ENCODE measurements around the gene NXPH2. TPM values are rescaled to one million over a fixed set of nuclear protein-coding genes. Genes with fewer than 3 reads are reported as not detected.

NXPH2 gene
- total and polyA plus RNA-seq, 5 donors, result not detected

DNA sequence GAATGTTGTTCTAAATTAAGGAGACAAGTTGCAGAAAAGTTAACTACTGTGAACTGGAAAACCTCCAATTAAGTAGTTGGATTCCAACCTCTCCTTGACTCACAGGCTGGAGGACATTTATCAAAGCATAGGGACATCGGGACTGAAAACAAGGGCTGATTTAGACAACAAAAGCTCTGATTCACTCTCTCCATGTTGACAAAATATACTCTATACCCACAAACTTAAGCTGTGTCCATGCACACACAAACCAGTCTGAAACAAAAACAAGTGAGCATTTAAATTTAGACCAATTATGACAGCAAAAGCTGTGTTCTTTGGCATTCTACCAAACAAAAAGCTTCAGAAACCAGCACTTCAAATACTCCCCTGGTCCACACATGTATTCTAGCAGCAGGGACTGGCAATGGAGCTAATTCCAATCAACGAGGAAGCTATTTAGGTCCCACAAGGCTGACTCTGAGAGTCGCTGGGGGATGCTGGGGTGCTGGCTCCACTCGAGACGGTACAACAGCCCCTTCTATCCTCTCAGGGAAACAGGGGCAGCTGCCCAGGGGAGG is 71.4 kb downstream of the NXPH2 start:
- peak; percentile 27 to 44 for ATAC-seq
- intact Hi-C loops (cut with DNase I), result loop anchor here in 1 of 4 donors (10.0 kb wide), 1 partner anchor 114 kb away; no protein-coding TSS in a partner anchor
- no peaks in the 10 kb centered on the region for H3K27me3 ChIP-seq (ENCODE audit: control insufficient read depth, insufficient read depth)
- H3K9me3 ChIP-seq (ENCODE audit: control insufficient read depth, low read length), result no peaks in the 10 kb centered on the region
- H3K27ac ChIP-seq (ENCODE audit: low read length), result peak overlapping the region; percentile 18
- no peaks in the 10 kb centered on the region for H3K4me1 ChIP-seq (ENCODE audit: control insufficient read depth, insufficient read depth, low read length)
- WGBS, result 20% methylated on average over 5 of the region's 5 CpGs
- no peak overlapping the region for H3K4me3 ChIP-seq (ENCODE audit: low read length)
- no peak for DNase-seq

DNA sequence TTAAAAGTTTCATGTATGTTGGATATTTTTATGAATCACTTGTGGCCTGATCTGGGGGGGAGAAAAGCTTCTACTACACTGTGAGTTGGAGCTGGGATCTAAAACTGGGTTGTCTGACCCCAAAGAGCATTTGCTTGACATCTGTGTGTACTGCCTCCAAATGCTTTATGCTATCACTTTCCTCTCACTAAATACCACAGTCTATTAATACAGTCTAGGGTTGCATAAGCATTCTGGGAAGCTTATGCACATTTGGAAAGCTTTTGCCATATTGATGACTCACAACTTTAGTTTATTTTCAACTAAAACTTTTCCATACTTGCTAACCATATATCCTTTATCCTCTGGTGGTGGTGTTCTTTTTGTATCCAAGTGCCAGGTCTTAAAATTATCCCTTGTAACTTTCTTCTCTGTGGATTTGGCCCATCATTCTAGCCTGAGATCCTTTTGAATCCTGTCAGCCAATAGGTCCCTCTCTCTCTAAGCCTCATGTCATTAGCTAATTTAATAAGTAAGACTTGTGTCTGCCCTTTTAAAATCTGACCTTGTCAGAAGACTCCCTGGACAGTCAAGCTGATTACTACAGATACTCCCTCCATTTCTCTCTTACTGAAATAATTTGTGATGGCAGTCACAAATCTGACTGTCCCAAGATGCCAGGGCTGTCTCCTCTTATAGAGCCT is 72.7 kb downstream of the NXPH2 start:
- no peaks in the 10 kb centered on the region for H3K4me1 ChIP-seq (ENCODE audit: control insufficient read depth, insufficient read depth, low read length)
- no peaks in the 10 kb centered on the region for H3K27me3 ChIP-seq (ENCODE audit: control insufficient read depth, insufficient read depth)
- no peak overlapping the region for H3K4me3 ChIP-seq (ENCODE audit: low read length)
- intact Hi-C loops (cut with DNase I), result loop anchor here in 1 of 4 donors (10.0 kb wide), 1 partner anchor 113 kb away; no protein-coding TSS in a partner anchor
- peak; percentile 73 to 85 for ATAC-seq
- no peaks in the 10 kb centered on the region for H3K9me3 ChIP-seq (ENCODE audit: control insufficient read depth, low read length)
- no peak for DNase-seq
- H3K27ac ChIP-seq (ENCODE audit: low read length), result peak overlapping the region; percentile 34

DNA sequence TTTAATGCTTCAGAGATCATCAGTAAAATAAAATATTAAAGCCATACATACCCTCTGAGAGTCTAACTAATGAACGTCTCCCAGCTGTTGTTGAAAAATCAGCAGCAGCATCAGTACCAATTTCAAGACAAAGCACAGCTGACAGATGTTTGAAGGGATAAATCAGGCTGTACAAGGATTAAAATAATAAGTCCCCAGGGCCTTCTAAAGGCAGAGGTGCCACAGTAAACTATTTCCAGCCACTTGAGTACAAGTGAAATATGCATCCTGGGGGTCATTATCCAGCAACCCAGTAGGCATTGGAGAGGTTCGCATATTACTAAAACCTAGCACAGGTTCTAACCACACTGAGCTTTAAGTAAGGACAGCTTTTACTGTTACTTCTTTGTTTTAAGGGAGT is 76.9 kb downstream of the NXPH2 start:
- H3K9me3 ChIP-seq (ENCODE audit: control insufficient read depth, low read length), result no peaks in the 10 kb centered on the region
- H3K4me3 ChIP-seq (ENCODE audit: low read length), result no peak overlapping the region
- DNase-seq (no peak), ATAC-seq (no peak)
- H3K4me1 ChIP-seq (ENCODE audit: control insufficient read depth, insufficient read depth, low read length), result no peaks in the 10 kb centered on the region
- no peaks in the 10 kb centered on the region for H3K27me3 ChIP-seq (ENCODE audit: control insufficient read depth, insufficient read depth)
- WGBS, result 89% methylated on average over 2 of the region's 2 CpGs
- intact Hi-C loops (cut with DNase I), result loop anchor here in 1 of 4 donors (10.0 kb wide), 1 partner anchor 108 kb away; no protein-coding TSS in a partner anchor
- H3K27ac ChIP-seq (ENCODE audit: low read length), result no peak overlapping the region

DNA sequence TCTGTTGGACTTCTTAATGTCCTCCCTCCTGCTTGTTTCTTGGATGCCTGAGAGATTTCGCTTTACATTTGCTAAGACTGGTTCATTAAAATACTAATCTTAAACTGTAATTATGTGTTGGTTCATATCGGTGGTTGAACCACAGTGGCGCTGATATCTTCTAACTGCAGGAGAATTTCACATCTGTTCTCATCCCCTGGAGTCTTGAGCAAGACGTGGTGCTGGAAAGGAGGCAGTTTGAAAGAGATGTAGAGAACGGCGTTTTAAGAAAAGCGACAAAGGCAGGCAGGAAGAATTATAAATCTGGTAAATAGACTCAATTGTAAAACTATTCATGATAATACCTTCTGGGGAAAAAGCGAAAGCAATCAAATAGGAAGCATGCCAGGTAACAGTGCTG is 79.5 kb downstream of the NXPH2 start:
- WGBS, result 68% methylated on average over 8 of the region's 8 CpGs
- intact Hi-C loops (cut with DNase I), result loop anchor here in 1 of 4 donors (10.0 kb wide), 1 partner anchor 106 kb away; no protein-coding TSS in a partner anchor
- DNase-seq (no peak), ATAC-seq (no peak)
- no peaks in the 10 kb centered on the region for H3K4me1 ChIP-seq (ENCODE audit: control insufficient read depth, insufficient read depth, low read length)
- H3K9me3 ChIP-seq (ENCODE audit: control insufficient read depth, low read length), result no peaks in the 10 kb centered on the region
- no peaks in the 10 kb centered on the region for H3K27me3 ChIP-seq (ENCODE audit: control insufficient read depth, insufficient read depth)
- H3K4me3 ChIP-seq (ENCODE audit: low read length), result no peak overlapping the region
- no peak overlapping the region for H3K27ac ChIP-seq (ENCODE audit: low read length)

DNA sequence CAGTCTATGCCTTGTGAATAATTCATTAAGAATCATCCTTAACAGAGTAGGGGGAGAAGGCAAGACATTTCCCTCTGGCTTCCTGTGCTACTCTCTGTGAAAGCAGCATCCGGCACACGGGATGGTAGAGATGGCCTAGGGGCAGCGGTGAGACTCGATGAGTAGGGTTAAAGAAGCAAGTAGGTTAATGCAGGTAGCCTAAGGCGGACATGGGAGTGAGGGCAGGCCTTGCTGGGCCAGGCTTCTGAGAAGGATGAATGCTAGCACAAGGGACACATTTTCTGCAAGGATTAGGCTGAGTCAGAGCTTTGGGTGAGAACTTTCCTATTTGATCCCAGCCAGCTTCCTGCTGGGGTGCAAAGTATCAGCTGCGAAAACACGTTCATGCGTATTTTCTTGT is 80.8 kb downstream of the NXPH2 start:
- DNase-seq, result no peak
- no peak overlapping the region for H3K27ac ChIP-seq (ENCODE audit: low read length)
- WGBS, result 73% methylated on average over 8 of the region's 8 CpGs
- no peaks in the 10 kb centered on the region for H3K4me1 ChIP-seq (ENCODE audit: control insufficient read depth, insufficient read depth, low read length)
- ATAC-seq, result no peak
- intact Hi-C loops (cut with DNase I), result no loop called here
- H3K4me3 ChIP-seq (ENCODE audit: low read length), result no peak overlapping the region
- no peaks in the 10 kb centered on the region for H3K9me3 ChIP-seq (ENCODE audit: control insufficient read depth, low read length)
- no peaks in the 10 kb centered on the region for H3K27me3 ChIP-seq (ENCODE audit: control insufficient read depth, insufficient read depth)

DNA sequence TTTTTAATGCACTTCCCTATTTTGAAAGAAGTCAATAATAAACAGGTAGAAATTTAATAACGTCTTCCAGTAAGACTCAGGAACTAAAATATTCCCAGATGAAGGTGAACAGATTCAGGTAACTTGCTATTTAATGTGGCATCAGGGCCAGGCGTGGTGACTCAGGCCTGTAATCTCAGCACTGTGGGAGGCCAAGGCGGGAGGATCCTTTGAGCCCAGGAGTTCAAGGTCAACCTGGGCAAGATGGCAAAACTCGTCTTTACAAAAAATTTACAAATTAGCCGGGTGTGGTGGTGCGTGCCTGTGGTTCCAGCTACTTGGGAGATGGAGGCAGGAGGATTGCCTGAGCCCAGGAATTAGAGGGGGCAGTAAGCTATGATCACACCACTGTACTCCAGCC is 81.8 kb downstream of the NXPH2 start:
- no peaks in the 10 kb centered on the region for H3K4me1 ChIP-seq (ENCODE audit: control insufficient read depth, insufficient read depth, low read length)
- H3K27ac ChIP-seq (ENCODE audit: low read length), result no peak overlapping the region
- no peaks in the 10 kb centered on the region for H3K27me3 ChIP-seq (ENCODE audit: control insufficient read depth, insufficient read depth)
- intact Hi-C loops (cut with DNase I), result no loop called here
- WGBS, result 92% methylated on average over 6 of the region's 6 CpGs
- ATAC-seq (no peak), DNase-seq (no peak)
- H3K9me3 ChIP-seq (ENCODE audit: control insufficient read depth, low read length), result no peaks in the 10 kb centered on the region
- H3K4me3 ChIP-seq (ENCODE audit: low read length), result no peak overlapping the region

DNA sequence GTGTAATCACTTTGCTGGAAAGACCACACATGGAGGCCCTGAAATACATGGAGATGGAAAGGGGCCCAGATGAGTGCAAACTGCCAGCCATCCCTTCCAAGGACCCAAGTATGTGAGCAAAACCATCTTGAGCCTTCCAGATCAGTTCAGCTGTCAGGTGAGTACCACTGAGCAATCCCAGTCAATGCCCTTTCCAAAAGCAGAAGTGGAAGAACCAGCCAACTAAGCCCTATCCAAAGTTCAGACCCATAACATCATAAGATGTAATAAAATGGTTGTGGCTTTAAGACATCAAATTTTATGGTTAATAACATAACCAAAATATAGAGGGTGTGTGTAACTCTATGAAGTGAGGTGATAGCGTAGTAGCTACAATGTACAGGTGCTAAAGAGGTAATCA is 88.5 kb downstream of the NXPH2 start:
- ATAC-seq, result no peak
- intact Hi-C loops (cut with DNase I), result no loop called here
- Histone ChIP-seq H3K4me1 (ENCODE audit: control insufficient read depth, insufficient read depth, low read length) (no peaks in the 10 kb centered on the region), H3K4me3 (ENCODE audit: low read length) (no peak overlapping the region), H3K27me3 (ENCODE audit: control insufficient read depth, insufficient read depth) (no peaks in the 10 kb centered on the region), H3K9me3 (ENCODE audit: control insufficient read depth, low read length) (no peaks in the 10 kb centered on the region), H3K27ac (ENCODE audit: low read length) (no peak overlapping the region)
- WGBS, result 94% methylated on average over 1 of the region's 1 CpG
- no peak for DNase-seq

DNA sequence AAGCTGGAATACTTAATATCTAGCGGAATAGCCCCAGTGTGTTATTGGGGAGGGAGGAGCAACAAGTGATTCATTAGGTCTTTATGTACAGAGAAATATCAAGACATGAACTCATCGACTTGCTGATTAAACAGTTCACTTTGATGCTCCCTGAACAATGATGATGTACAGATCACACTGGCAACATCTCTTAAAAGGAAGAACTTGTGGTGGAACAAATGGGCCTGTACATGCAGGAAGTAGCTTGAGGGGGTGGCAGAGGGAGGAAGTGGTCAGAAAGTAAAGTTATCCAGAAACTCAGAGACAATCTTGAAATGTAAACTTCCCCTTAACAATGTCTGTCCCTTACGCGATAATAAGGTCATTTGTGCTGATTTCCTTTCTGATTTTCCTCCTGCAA is 90.5 kb downstream of the NXPH2 start:
- intact Hi-C loops (cut with DNase I), result no loop called here
- no peak overlapping the region for H3K27ac ChIP-seq (ENCODE audit: low read length)
- H3K9me3 ChIP-seq (ENCODE audit: control insufficient read depth, low read length), result no peaks in the 10 kb centered on the region
- no peak overlapping the region for H3K4me3 ChIP-seq (ENCODE audit: low read length)
- 49% methylated on average over 4 of the region's 4 CpGs for WGBS
- ATAC-seq (no peak), DNase-seq (no peak)
- no peaks in the 10 kb centered on the region for H3K27me3 ChIP-seq (ENCODE audit: control insufficient read depth, insufficient read depth)
- no peaks in the 10 kb centered on the region for H3K4me1 ChIP-seq (ENCODE audit: control insufficient read depth, insufficient read depth, low read length)

DNA sequence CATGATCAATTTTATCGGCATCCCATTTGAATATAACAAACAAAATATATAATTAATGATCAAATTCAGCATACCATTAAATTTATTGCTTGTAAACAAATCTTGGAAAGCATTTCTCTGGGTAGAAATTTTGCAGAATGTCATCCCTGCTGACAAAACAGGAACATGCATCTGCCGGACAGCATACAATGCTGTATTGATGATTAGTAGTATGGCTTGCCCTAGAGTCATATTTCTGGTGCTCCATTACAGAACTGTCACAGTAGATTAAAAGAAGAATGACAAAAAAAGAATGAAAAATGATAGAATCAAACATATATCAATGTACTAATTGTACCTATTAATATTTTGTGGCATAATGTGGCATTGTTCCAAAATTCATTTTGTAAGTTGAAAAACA is 98.0 kb downstream of the NXPH2 start:
- intact Hi-C loops (cut with DNase I), result no loop called here
- no peaks in the 10 kb centered on the region for H3K4me1 ChIP-seq (ENCODE audit: control insufficient read depth, insufficient read depth, low read length)
- no peaks in the 10 kb centered on the region for H3K9me3 ChIP-seq (ENCODE audit: control insufficient read depth, low read length)
- 85% methylated on average over 2 of the region's 2 CpGs for WGBS
- ATAC-seq (no peak), DNase-seq (no peak)
- H3K4me3 ChIP-seq (ENCODE audit: low read length), result no peak overlapping the region
- no peak overlapping the region for H3K27ac ChIP-seq (ENCODE audit: low read length)
- H3K27me3 ChIP-seq (ENCODE audit: control insufficient read depth, insufficient read depth), result no peaks in the 10 kb centered on the region

DNA sequence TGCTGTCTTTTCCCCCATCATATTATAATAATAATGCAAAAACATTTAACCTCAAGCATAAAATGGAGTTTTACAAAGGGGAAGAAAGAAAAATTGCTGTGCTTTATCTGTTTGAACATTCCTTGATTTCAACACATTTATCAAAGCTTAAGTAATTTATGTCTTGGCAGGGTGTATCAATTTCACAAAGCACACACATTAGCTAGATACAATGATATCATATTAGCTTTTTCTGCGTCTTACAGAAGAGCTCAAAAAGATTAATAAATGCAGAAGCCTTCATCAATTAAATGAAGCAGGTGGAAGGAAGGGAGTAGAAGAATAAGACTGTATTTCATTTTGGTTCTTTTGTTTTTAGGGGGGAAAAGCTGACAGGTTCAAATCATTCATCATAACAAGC is 103.0 kb downstream of the NXPH2 start:
- H3K27ac ChIP-seq (ENCODE audit: low read length), result no peak overlapping the region
- H3K27me3 ChIP-seq (ENCODE audit: control insufficient read depth, insufficient read depth), result no peaks in the 10 kb centered on the region
- 49% methylated on average over 1 of the region's 1 CpG for WGBS
- no peak overlapping the region for H3K4me3 ChIP-seq (ENCODE audit: low read length)
- no peaks in the 10 kb centered on the region for H3K4me1 ChIP-seq (ENCODE audit: control insufficient read depth, insufficient read depth, low read length)
- no peaks in the 10 kb centered on the region for H3K9me3 ChIP-seq (ENCODE audit: control insufficient read depth, low read length)
- DNase-seq (no peak), ATAC-seq (no peak)
- intact Hi-C loops (cut with DNase I), result no loop called here

DNA sequence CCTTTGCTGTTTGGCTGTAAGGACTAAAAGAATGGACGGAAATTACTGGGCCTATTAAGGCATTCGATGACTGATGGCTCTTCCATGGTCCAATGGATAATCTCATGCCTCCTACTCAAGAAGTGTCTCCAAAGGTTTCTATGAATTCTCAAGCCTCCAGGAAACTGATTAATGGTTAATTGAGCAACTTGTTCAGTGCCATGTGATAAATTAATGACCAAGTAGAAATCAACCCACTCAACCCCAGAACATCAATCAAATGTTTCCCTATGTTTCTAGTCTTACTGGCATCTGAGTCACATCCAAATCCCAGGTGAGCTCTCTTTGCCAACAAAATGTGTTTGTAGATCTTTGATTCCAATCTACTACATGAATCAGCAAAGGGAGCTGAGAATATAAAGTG is 103.6 kb downstream of the NXPH2 start:
- Histone ChIP-seq H3K9me3 (ENCODE audit: control insufficient read depth, low read length) (no peaks in the 10 kb centered on the region), H3K27me3 (ENCODE audit: control insufficient read depth, insufficient read depth) (no peaks in the 10 kb centered on the region), H3K27ac (ENCODE audit: low read length) (no peak overlapping the region), H3K4me3 (ENCODE audit: low read length) (no peak overlapping the region), H3K4me1 (ENCODE audit: control insufficient read depth, insufficient read depth, low read length) (no peaks in the 10 kb centered on the region)
- no peak for ATAC-seq
- intact Hi-C loops (cut with DNase I), result no loop called here
- DNase-seq, result no peak
- WGBS, result 92% methylated on average over 2 of the region's 2 CpGs

All from right cardiac atrium (tissue), 5 donors.